CD8-positive, alpha-beta memory T cell (primary cell): Measurements from ENCODE around the gene ZNF621. TPM values are rescaled to one million over a fixed set of nuclear protein-coding genes. Genes with fewer than 3 reads are reported as not detected.
"Not testable (repeated sequence)": the region's sequence is repeated elsewhere in the genome, so short reads cannot be mapped to it uniquely, and the experiment has no call there.

Experiments
- CTCF ChIA-PET: fragments of 350-600 bp; sonication (Branson Sonifier 250); formaldehyde crosslinking; loops from one replicate; lab custom pipeline; 2021; ENCODE audit warnings: antibody characterized with exemption; lab: Charles Lee
- POLR2A ChIA-PET: fragments of 350-600 bp; sonication (Branson Sonifier 250); formaldehyde crosslinking; loops from one replicate; lab custom pipeline; 2021; ENCODE audit warnings: antibody characterized with exemption; lab: Charles Lee
- DNase-seq, 5 donors: peaks; one replicate each; pipeline versions ENCODE4 v3.0.0 to v3.0.0-alpha.2; 2020 to 2022; ENCODE audit warnings: mixed read lengths in 1 of 5
- H3K27ac ChIP-seq: one replicate; pipeline ENCODE4 v1.7.0; 2013; ENCODE audit warnings: low read depth, mild to moderate bottlenecking, low read length, moderate library complexity
- H3K27me3 ChIP-seq: 2 replicates; pipeline ENCODE4 v1.7.0; 2013; ENCODE audit warnings: low read length, mild to moderate bottlenecking; ENCODE audit not compliant: insufficient read depth, poor library complexity, severe bottlenecking
- H3K36me3 ChIP-seq: 2 replicates; pipeline ENCODE4 v1.7.0; 2013; ENCODE audit warnings: mild to moderate bottlenecking, low read length, moderate library complexity; ENCODE audit not compliant: insufficient read depth
- H3K4me1 ChIP-seq: 2 replicates; pipeline ENCODE4 v1.7.0; 2013; ENCODE audit warnings: mild to moderate bottlenecking, low read length, moderate library complexity; ENCODE audit not compliant: insufficient read depth
- H3K4me3 ChIP-seq: 2 replicates; pipeline ENCODE4 v1.7.0; 2013; ENCODE audit warnings: mild to moderate bottlenecking, low read length
- H3K9me3 ChIP-seq: 2 replicates; pipeline ENCODE4 v1.7.0; 2013; ENCODE audit warnings: mild to moderate bottlenecking, low read length
- H3K27ac Mint-ChIP-seq, 8 donors: one replicate each; pipeline ENCODE4 v1.8.0; 2020 to 2021; ENCODE audit warnings: mixed read lengths in 8 of 8, mild to moderate bottlenecking in 6 of 8, inconsistent platforms in 3 of 8, moderate library complexity in 3 of 8
- H3K27me3 Mint-ChIP-seq, 2 donors: one replicate each; pipeline ENCODE4 v1.8.0; 2020 to 2021; ENCODE audit warnings: mixed read lengths in 2 of 2, mild to moderate bottlenecking in 1 of 2, moderate library complexity in 1 of 2
- H3K36me3 Mint-ChIP-seq, 3 donors: one replicate each; pipeline ENCODE4 v1.8.0; 2020 to 2021; ENCODE audit warnings: mixed read lengths in 3 of 3, inconsistent platforms in 1 of 3, mild to moderate bottlenecking in 1 of 3
- H3K4me1 Mint-ChIP-seq, 3 donors: one replicate each; pipeline ENCODE4 v1.8.0; 2020 to 2021; ENCODE audit warnings: mixed read lengths in 3 of 3, inconsistent platforms in 1 of 3, mild to moderate bottlenecking in 1 of 3
- H3K4me3 Mint-ChIP-seq, 7 donors: one replicate each; pipeline ENCODE4 v1.8.0; 2020 to 2021; ENCODE audit warnings: mixed read lengths in 7 of 7, mild to moderate bottlenecking in 6 of 7, moderate library complexity in 4 of 7, inconsistent platforms in 2 of 7
- H3K9me3 Mint-ChIP-seq, 5 donors: one replicate each; pipeline ENCODE4 v1.8.0; 2020 to 2022; ENCODE audit warnings: mixed read lengths in 5 of 5, mild to moderate bottlenecking in 3 of 5, moderate library complexity in 2 of 5, inconsistent platforms in 1 of 5
- polyA plus RNA-seq: library from polyadenylated mRNA; unstranded; fragments of 300-500 nt; fragmentation: Illumina TruSeq; gene quantifications from one replicate; pipeline ENCODE4 v1.2.3, GENCODE V29; 2021
- total RNA-seq, 2 experiments: library from RNA; stranded (reverse); gene quantifications; one replicate each; pipeline ENCODE4 v1.2.3, GENCODE V29; 2021

The ZNF621 gene
- total and polyA plus RNA-seq, 3 experiments from 2014 or later: 3.2 to 22.5 (median 20.7) TPM

DNA sequence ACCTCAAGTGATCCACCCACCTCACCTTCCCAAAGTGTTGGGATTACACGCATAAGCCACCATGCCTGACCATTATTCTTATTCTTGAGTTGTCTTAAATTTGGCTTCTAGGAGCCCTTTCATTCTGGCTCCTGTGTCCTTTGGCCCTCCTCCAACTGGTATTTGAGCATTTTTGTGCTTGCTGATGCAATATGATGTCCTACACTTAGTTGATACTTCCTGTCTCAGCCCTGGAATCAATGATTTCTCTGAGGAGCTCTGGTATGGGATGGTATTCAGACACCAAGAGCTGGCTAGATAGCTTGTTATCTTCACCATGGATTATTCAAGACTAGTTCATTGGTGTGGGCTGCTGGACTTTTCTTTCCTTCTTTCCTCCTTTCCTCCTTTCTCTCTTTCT is 25.4 kb downstream of the ZNF621 start:
- ChIA-PET POLR2A (no interaction called here), CTCF (no interaction called here)
- Histone ChIP-seq H3K9me3 (no peaks in the 10 kb centered on the region), H3K27me3 (no peaks in the 10 kb centered on the region), H3K27ac (no peak overlapping the region), H3K4me3 (no peak overlapping the region), H3K36me3 (no peaks in the 10 kb centered on the region), H3K4me1 (no peaks in the 10 kb centered on the region)
- H3K36me3 Mint-ChIP-seq: peaks cover 0 to 8% (median 0%) of the 10 kb centered on the region in 3 donors
- no peaks in the 10 kb centered on the region for H3K4me1 Mint-ChIP-seq
- H3K27ac Mint-ChIP-seq: no peak overlapping the region
- H3K27me3 Mint-ChIP-seq: peaks cover 4 to 8% of the 10 kb centered on the region in 2 donors
- no peak for DNase-seq
- H3K4me3 Mint-ChIP-seq: no peak overlapping the region
- H3K9me3 Mint-ChIP-seq: peaks cover 0 to 6% (median 0%) of the 10 kb centered on the region in 5 donors

DNA sequence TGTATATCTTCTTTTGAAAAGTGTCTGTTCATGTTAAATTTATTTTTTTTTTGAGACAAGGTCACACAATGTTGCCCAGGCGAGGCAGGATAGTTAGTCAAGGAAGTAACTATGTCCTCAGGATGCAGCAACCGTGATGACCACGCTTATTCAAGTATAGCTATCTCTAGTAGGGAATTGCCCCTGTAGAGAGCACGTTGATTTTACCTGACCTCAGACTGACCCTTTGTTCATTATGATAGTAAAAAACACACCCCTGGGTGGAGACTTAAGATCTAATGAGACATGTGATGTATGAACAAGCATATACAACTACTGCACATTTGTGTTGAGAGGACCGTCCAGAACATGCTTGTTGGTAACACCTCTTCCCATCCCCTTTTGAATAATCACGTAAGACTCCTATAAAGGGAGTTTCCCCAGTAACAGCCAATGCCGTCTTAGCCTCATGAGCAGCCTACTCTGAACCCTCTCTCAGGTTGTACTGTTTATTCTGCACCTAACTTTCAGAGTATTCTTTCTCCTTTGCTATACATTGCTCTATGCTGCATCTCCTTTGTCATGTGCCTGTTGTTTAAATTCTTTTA is 32.9 kb downstream of the ZNF621 start:
- Histone ChIP-seq H3K4me1 (no peaks in the 10 kb centered on the region), H3K27ac (no peak overlapping the region), H3K36me3 (no peaks in the 10 kb centered on the region), H3K27me3 (no peaks in the 10 kb centered on the region), H3K9me3 (no peaks in the 10 kb centered on the region), H3K4me3 (no peak overlapping the region)
- no peaks in the 10 kb centered on the region for H3K9me3 Mint-ChIP-seq
- H3K4me1 Mint-ChIP-seq: no peaks in the 10 kb centered on the region
- peaks cover 0 to 3% (median 0%) of the 10 kb centered on the region in 3 donors for H3K36me3 Mint-ChIP-seq
- no peak overlapping the region for H3K27ac Mint-ChIP-seq
- H3K27me3 Mint-ChIP-seq: peaks cover 4 to 12% of the 10 kb centered on the region in 2 donors
- ChIA-PET POLR2A (no interaction called here), CTCF (interaction anchor here (0.9 kb wide), 1 partner anchor 28 kb away, joined by 3 read pairs; no protein-coding TSS in a partner anchor)
- no peak for DNase-seq
- H3K4me3 Mint-ChIP-seq: no peak overlapping the region

DNA sequence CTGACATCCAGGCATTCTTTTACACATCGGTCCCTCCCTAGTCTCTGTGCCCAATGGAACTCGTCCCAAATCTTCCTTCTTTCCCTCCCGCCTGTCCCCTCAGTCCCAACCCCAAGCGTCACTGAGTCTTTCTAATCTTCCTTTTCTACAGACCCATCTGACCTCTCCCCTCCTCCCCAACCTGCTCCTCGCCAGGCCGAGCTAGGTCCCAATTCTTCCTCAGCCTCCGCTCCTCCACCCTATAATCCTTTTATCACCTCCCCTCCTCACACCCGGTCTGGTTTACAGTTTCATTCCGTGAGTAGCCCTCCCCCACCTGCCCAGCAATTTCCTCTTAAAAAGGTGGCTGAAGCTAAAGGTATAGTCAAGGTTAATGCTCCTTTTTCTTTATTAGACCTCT is 37.7 kb downstream of the ZNF621 start:
- H3K9me3 ChIP-seq, H3K27ac Mint-ChIP-seq, H3K9me3 Mint-ChIP-seq, DNase-seq, H3K36me3 Mint-ChIP-seq, H3K36me3 ChIP-seq, H3K27ac ChIP-seq, H3K4me3 Mint-ChIP-seq, POLR2A ChIA-PET, H3K4me1 Mint-ChIP-seq, H3K4me3 ChIP-seq, H3K4me1 ChIP-seq, H3K27me3 ChIP-seq, CTCF ChIA-PET: not testable (repeated sequence)
- H3K27me3 Mint-ChIP-seq: peaks cover 4 to 19% of the 10 kb centered on the region in 2 donors

DNA sequence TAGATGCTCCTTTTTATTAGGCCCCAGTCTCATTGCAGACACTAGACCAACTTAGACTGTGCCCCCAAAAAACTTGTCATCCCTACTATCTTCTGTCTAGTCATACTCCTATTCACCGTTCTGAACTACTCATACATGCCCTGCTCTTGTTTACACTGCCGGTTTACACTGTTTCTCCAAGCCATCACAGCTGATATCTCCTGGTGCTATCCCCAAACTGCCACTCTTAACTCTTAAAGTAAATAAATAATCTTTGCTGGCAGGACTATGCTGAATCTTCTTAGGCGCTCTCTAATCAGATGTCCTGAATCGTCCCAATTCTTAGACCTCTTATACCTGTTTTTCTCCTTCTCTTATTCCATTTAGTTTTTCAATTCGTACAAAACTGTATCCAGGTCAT is 40.9 kb downstream of the ZNF621 start:
- H3K4me3 ChIP-seq, H3K27me3 ChIP-seq, H3K36me3 Mint-ChIP-seq, CTCF ChIA-PET, H3K9me3 ChIP-seq, H3K4me3 Mint-ChIP-seq, H3K36me3 ChIP-seq, POLR2A ChIA-PET, DNase-seq, H3K27ac ChIP-seq, H3K9me3 Mint-ChIP-seq, H3K4me1 ChIP-seq, H3K4me1 Mint-ChIP-seq: not testable (repeated sequence)
- Mint-ChIP-seq H3K27ac (peak overlapping the region in 1 of 8 donors; percentile 25), H3K27me3 (peaks cover 5 to 23% of the 10 kb centered on the region in 2 donors)

DNA sequence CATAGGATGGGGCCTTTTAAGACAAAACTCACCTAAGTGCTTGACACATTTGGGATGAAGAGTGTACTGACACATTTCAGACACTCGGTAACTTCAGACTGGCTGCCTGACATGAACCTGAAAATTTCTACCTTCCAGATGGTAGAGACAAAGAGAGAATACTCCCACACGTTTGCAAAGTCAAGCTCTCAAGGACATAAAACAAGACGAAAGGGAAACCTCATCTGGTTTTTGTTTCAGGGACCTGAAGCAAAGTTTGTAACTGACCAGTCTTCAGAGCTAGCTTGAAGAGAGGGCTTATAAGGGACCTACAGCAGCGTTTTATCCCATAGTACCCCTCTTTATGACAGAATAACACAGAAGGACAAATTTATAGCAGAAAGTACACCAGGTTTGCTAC is 41.9 kb downstream of the ZNF621 start:
- H3K27me3 Mint-ChIP-seq: peaks cover 6 to 17% of the 10 kb centered on the region in 2 donors
- CTCF ChIA-PET: interaction anchor here (0.9 kb wide), 1 partner anchor 32 kb away, joined by 3 read pairs; no protein-coding TSS in a partner anchor

DNA sequence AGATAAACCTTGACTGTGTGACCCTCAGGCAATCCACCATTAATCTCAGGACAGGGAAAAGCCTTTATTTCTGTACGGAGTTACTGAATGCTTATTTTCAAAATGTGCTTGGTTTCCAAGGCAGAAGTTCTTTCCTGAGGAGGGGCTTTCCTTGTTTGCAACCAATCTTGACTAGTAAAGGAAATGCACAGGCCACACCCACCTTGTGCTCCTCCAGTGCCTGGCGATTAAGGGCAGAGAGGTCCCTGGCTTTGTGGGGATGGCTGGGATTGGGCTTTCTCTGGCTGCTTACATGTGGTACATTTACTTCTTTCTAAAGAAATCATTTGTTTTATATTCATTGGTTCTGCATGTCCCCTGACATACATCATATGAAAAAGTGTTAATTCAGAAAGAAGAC is 47.8 kb downstream of the ZNF621 start:
- CTCF ChIA-PET: no interaction called here
- H3K9me3 Mint-ChIP-seq: peaks cover 0 to 4% (median 0%) of the 10 kb centered on the region in 5 donors

More for the DNA sequence above, 41.9 kb downstream of the ZNF621 start:
- H3K27me3 ChIP-seq: no peaks in the 10 kb centered on the region
- Mint-ChIP-seq H3K27ac (no peak overlapping the region), H3K4me3 (no peak overlapping the region), H3K9me3 (peaks cover 0 to 4% (median 0%) of the 10 kb centered on the region in 5 donors), H3K4me1 (no peaks in the 10 kb centered on the region), H3K36me3 (peaks cover 0 to 6% (median 4%) of the 10 kb centered on the region in 3 donors)
- H3K4me1 ChIP-seq: no peaks in the 10 kb centered on the region
- POLR2A ChIA-PET: no interaction called here
- DNase-seq: no peak
- H3K36me3 ChIP-seq: no peaks in the 10 kb centered on the region
- no peaks in the 10 kb centered on the region for H3K9me3 ChIP-seq
- H3K4me3 ChIP-seq: no peak overlapping the region
- H3K27ac ChIP-seq: no peak overlapping the region

DNA sequence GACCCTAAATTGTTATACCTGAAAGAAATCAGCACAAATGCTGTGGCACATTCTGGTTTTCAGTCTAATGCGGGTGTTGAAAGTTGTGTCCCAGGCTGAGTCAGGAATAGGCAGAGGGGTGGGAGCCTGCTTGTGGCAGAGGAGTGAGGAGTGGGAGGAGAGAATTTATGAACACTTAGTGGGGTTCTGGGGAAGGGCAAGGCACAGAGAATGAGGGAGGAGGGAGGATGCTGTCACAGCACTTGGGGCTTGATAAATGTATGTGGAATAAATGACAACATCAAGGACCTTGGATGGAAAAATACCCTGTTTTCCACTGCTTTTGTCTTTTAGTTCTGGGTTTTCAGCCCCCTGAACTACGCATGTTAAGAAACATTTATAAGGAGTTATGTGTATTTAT is 49.3 kb downstream of the ZNF621 start:
- Mint-ChIP-seq H3K27ac (no peak overlapping the region), H3K27me3 (peaks cover 4 to 16% of the 10 kb centered on the region in 2 donors), H3K4me3 (no peak overlapping the region), H3K9me3 (no peaks in the 10 kb centered on the region), H3K4me1 (no peaks in the 10 kb centered on the region), H3K36me3 (no peaks in the 10 kb centered on the region)
- DNase-seq: no peak
- CTCF ChIA-PET: no interaction called here
- Histone ChIP-seq H3K4me1 (no peaks in the 10 kb centered on the region), H3K27ac (no peak overlapping the region), H3K9me3 (no peaks in the 10 kb centered on the region), H3K36me3 (no peaks in the 10 kb centered on the region), H3K4me3 (no peak overlapping the region), H3K27me3 (no peaks in the 10 kb centered on the region)
- POLR2A ChIA-PET: no interaction called here

More for the DNA sequence above, 47.8 kb downstream of the ZNF621 start:
- Histone ChIP-seq H3K4me1 (no peaks in the 10 kb centered on the region), H3K9me3 (no peaks in the 10 kb centered on the region), H3K4me3 (no peak overlapping the region), H3K27ac (no peak overlapping the region), H3K27me3 (no peaks in the 10 kb centered on the region), H3K36me3 (no peaks in the 10 kb centered on the region)
- Mint-ChIP-seq H3K27ac (no peak overlapping the region), H3K27me3 (peaks cover 3 to 14% of the 10 kb centered on the region in 2 donors), H3K4me3 (no peak overlapping the region), H3K4me1 (no peaks in the 10 kb centered on the region), H3K36me3 (no peaks in the 10 kb centered on the region)
- DNase-seq: no peak
- POLR2A ChIA-PET: no interaction called here

DNA sequence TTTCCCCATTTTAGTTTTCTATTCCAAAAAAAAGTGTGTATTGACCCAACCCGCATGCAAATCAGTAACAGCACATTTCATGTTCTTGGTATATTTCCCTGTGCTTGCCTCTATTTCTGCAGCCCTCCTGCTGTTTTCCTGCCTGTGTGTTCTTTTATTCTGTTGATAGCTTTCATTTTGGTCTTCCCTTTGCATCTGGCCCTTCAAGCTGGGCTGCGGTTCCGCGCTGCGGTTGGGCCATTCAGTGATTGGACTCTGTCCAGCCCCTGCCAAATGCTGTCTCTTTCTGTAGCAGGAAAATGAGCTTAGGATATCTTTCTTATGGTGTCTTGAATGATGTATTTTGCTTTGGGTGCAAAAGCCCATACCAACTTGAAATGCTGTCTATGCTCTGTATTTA is 49.9 kb downstream of the ZNF621 start:
- H3K4me3 ChIP-seq: no peak overlapping the region
- no peak overlapping the region for H3K27ac Mint-ChIP-seq
- no peaks in the 10 kb centered on the region for H3K4me1 ChIP-seq
- CTCF ChIA-PET: no interaction called here
- H3K27ac ChIP-seq: no peak overlapping the region
- no peak overlapping the region for H3K4me3 Mint-ChIP-seq
- no peaks in the 10 kb centered on the region for H3K36me3 ChIP-seq
- H3K9me3 ChIP-seq: no peaks in the 10 kb centered on the region
- H3K9me3 Mint-ChIP-seq: no peaks in the 10 kb centered on the region
- no peaks in the 10 kb centered on the region for H3K4me1 Mint-ChIP-seq
- POLR2A ChIA-PET: no interaction called here
- DNase-seq: no peak
- peaks cover 4 to 18% of the 10 kb centered on the region in 2 donors for H3K27me3 Mint-ChIP-seq
- no peaks in the 10 kb centered on the region for H3K27me3 ChIP-seq
- no peaks in the 10 kb centered on the region for H3K36me3 Mint-ChIP-seq
